Upper lobe of right lung (tissue), 1 donor: Measurements from ENCODE around the gene PODNL1. TPM values are rescaled to one million over a fixed set of nuclear protein-coding genes. Genes with fewer than 3 reads are reported as not detected.
A peak's percentile ranks its signal among the peaks of the same experiment; 100 is the strongest.

Experiments
- ATAC-seq: fragments of 200-7000 bp; cut with Tn5 transposase; one replicate; pipeline ENCODE4 v1.9.1; 2020; ENCODE audit warnings: mild to moderate bottlenecking, moderate library complexity
- DNase-seq: peaks from one replicate; pipeline ENCODE4 v3.0.0-alpha.2; 2020
- H3K27ac ChIP-seq: fragments of 200-600 bp; one replicate; pipeline ENCODE4 v1.8.0; 2022
- H3K27me3 ChIP-seq: fragments of 200-600 bp; one replicate; pipeline ENCODE4 v1.8.0; 2022; ENCODE audit warnings: mild to moderate bottlenecking
- H3K36me3 ChIP-seq: fragments of 200-600 bp; one replicate; pipeline ENCODE4 v1.8.0; 2022
- H3K4me1 ChIP-seq: fragments of 200-600 bp; one replicate; pipeline ENCODE4 v1.8.0; 2022
- H3K4me3 ChIP-seq: fragments of 200-600 bp; one replicate; pipeline ENCODE4 v1.8.0; 2022; ENCODE audit warnings: mild to moderate bottlenecking
- H3K9me3 ChIP-seq: fragments of 200-600 bp; one replicate; pipeline ENCODE4 v1.8.0; 2022
- intact Hi-C: fragments of 100-400 bp; cut with DNase I; formaldehyde crosslinking; loops from one replicate; pipeline ENCODE4 v1.11.0; 2022
- total RNA-seq: library from RNA; stranded (reverse); fragmentation: NEBNext Ultra II Directional; extraction: Animal tissue kit (Norgen Biotek cat#: 25700); gene quantifications from one replicate; pipeline ENCODE4 v1.2.1, GENCODE V29; 2021
- TF ChIP-seq, protein P1 (sequence below): fragments of 200-600 bp; IDR thresholded peaks from one replicate; pipeline ENCODE4 v1.8.0; 2022; ENCODE audit warnings: antibody characterized with exemption
- donor health status: DM: no; HTN: yes; CAD: no; lungs with severe emphysema.

PODNL1 gene
- total RNA-seq, 1 donor from 2014 or later: 2.8 TPM

DNA sequence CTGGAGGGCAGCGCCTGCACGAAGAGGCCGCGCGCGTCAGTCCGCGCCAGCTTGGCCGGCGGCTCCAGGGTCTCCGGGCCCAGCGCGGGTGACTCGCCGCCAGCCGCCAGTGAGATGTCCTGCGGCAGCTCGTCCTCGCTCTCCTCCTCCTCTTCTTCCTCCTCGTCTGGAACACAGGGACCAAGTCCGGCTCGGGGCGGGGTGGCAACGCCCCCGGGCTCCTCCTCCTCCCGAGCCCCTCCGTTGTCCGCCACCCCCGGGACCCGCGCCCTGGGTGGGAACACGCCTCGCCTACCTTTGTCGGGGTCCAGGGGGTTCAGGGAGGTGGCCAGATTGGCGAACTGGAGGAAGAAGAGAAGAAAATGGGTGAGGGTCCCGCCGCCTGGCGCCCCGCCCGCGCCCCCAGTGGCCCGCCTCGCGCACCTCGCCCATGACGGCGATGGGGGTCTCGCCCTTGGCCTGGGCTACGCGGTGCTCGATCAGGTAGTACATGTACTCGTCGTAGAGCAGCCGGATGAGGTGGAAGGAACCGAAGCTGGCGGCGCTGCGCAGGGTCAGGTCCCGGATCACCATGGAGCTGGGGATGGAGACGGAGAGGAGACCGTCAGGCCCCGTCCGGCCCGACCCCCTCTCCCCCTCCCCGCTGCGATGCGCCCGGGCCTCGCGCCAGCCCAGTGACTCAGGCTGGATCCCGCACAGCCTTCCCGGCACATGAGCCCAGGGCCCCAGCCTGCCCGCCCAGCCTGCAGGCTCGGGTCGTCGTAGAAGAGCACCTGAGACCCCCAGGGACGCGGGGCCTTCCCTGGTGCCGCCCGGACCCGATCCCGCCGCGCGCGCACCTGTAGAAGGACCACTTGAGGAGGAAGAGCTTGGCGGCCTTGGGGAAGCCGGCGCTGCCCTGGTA lies 24.7 kb upstream of the PODNL1 start:
- DNase-seq: no peak
- peaks cover 57% of the 10 kb centered on the region for H3K36me3 ChIP-seq

DNA sequence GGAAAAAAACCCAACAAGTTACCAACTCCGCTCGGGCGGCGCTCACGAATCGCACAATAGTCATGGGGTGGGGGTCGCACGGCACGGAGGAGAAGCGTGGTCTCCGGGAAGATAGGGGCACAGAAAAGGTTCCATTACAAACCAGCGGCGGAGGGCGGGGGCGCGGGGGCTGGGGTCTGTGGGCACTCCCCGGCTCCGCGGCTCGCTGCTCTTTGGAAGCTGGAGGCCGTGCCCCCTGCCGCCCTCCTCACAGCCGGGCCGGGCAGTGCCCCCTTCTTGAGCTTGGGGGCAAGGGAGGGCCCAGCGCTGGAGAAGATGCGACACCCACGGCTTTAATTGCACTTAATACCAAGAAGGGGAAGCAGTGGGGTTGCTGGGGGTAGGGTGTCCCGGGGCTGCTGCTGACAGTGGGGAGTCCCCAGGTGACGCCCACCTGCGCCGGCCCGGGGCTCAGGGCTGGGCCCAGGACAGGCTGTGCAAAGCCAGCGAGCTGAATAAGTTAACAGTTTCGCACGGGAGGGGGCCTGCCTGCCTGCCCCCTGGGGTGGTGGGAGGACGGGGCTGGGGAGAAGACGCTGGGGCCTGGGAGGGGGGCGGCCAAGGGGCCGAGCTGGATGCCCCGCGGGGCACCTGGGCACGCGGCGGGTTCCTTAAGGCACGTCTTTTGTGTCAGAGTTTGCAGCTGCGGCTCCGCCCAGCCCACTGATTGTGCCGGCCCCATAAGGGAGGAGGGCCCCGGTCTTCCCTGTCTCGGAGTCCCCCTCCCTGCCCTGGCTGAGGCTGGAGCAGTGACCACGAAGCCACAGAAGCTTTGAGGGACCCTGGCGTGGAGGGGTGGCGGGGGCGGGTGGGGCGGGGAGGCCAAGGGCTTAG lies 23.8 kb upstream of the PODNL1 start:
- Histone ChIP-seq H3K9me3 (no peaks in the 10 kb centered on the region), H3K27me3 (no peaks in the 10 kb centered on the region), H3K27ac (no peak overlapping the region), H3K36me3 (peaks cover 57% of the 10 kb centered on the region), H3K4me1 (no peaks in the 10 kb centered on the region), H3K4me3 (no peak overlapping the region)
- DNase-seq (no peak), ATAC-seq (no peak)
- intact Hi-C loops: no loop called here
- TF ChIP-seq, protein P1, sequence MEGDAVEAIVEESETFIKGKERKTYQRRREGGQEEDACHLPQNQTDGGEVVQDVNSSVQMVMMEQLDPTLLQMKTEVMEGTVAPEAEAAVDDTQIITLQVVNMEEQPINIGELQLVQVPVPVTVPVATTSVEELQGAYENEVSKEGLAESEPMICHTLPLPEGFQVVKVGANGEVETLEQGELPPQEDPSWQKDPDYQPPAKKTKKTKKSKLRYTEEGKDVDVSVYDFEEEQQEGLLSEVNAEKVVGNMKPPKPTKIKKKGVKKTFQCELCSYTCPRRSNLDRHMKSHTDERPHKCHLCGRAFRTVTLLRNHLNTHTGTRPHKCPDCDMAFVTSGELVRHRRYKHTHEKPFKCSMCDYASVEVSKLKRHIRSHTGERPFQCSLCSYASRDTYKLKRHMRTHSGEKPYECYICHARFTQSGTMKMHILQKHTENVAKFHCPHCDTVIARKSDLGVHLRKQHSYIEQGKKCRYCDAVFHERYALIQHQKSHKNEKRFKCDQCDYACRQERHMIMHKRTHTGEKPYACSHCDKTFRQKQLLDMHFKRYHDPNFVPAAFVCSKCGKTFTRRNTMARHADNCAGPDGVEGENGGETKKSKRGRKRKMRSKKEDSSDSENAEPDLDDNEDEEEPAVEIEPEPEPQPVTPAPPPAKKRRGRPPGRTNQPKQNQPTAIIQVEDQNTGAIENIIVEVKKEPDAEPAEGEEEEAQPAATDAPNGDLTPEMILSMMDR: no peak

More for the DNA sequence above, 24.7 kb upstream of the PODNL1 start:
- H3K4me1 ChIP-seq: no peaks in the 10 kb centered on the region
- no peak for ATAC-seq
- intact Hi-C loops: no loop called here
- no peak overlapping the region for H3K27ac ChIP-seq
- H3K9me3 ChIP-seq: no peaks in the 10 kb centered on the region
- TF ChIP-seq, protein P1: no peak
- no peaks in the 10 kb centered on the region for H3K27me3 ChIP-seq
- H3K4me3 ChIP-seq: no peak overlapping the region

- ATAC-seq: no peak
- no peaks in the 10 kb centered on the region for H3K4me1 ChIP-seq
- intact Hi-C loops: no loop called here
- DNase-seq: no peak
- H3K27ac ChIP-seq: no peak overlapping the region
- peaks cover 57% of the 10 kb centered on the region for H3K36me3 ChIP-seq
- no peak overlapping the region for H3K4me3 ChIP-seq
- no peaks in the 10 kb centered on the region for H3K9me3 ChIP-seq
- no peaks in the 10 kb centered on the region for H3K27me3 ChIP-seq
- TF ChIP-seq, protein P1: no peak
Observed at GRCh38 chr19:13960863-13961784, 22.9 kb upstream of the PODNL1 start.

GRCh38 chr19:13959962-13960862 lies 22.0 kb upstream of the PODNL1 start:
- ATAC-seq (peak; percentile 21), DNase-seq (no peak)
- Histone ChIP-seq H3K27me3 (no peaks in the 10 kb centered on the region), H3K36me3 (peaks cover 57% of the 10 kb centered on the region), H3K4me1 (no peaks in the 10 kb centered on the region), H3K9me3 (no peaks in the 10 kb centered on the region), H3K4me3 (no peak overlapping the region), H3K27ac (no peak overlapping the region)
- TF ChIP-seq, protein P1: peak; percentile 27
- intact Hi-C loops: no loop called here
